Cardiac fibroblast (primary cell): ENCODE data around the gene SPAG16.

Source experiments
- DNase-seq, 2 donors: peaks; one replicate each; pipeline versions ENCODE4 v3.0.0 to v3.0.0-alpha.2; 2010; ENCODE audit warnings: low read depth in 2 of 2
- H3K4me3 ChIP-seq, 2 donors: replicated peaks in 1 of 2; 1 replicate in 1 of 2; 2 replicates in 1 of 2; pipeline ENCODE4 v1.5.1; 2011; ENCODE audit warnings: low read depth in 2 of 2, low read length in 2 of 2, mild to moderate bottlenecking in 2 of 2, moderate library complexity in 1 of 2
- CTCF ChIP-seq: IDR thresholded peaks from one replicate; pipeline ENCODE4 v1.5.1; 2011; ENCODE audit warnings: low read depth, mild to moderate bottlenecking, low read length, inconsistent platforms

SPAG16 gene

GRCh38 chr2:213281156-213281555, 3.1 kb upstream of the SPAG16 start:
- TF ChIP-seq CTCF, result no peak
- H3K4me3 ChIP-seq, result no peak overlapping the region
- DNase-seq, result peak; percentile 19 to 48

GRCh38 chr2:213285404-213285803, 1.1 kb downstream of the SPAG16 start:
- H3K4me3 ChIP-seq, result peak overlapping the region in 1 of 2 donors; percentile 95
- DNase-seq, result no peak
- TF ChIP-seq CTCF, result no peak

GRCh38 chr2:213286161-213286560, 1.9 kb downstream of the SPAG16 start:
- DNase-seq, result no peak
- H3K4me3 ChIP-seq, result no peak overlapping the region

GRCh38 chr2:213288913-213289700, 4.8 kb downstream of the SPAG16 start:
- peak in 1 of 2 donors; percentile 12 for DNase-seq
- no peak for TF ChIP-seq CTCF
- no peak overlapping the region for H3K4me3 ChIP-seq

More at GRCh38 chr2:213286161-213286560, 1.9 kb downstream of the SPAG16 start:
- TF ChIP-seq CTCF, result no peak

GRCh38 chr2:213290501-213290900, 6.2 kb downstream of the SPAG16 start:
- DNase-seq, result no peak
- no peak for TF ChIP-seq CTCF
- no peak overlapping the region for H3K4me3 ChIP-seq

GRCh38 chr2:213296270-213296669, 12.0 kb downstream of the SPAG16 start:
- DNase-seq, result no peak
- no peak for TF ChIP-seq CTCF

More at GRCh38 chr2:213296270-213296669, 12.0 kb downstream of the SPAG16 start:
- no peak overlapping the region for H3K4me3 ChIP-seq
